IPS DF 4.7 (cell line): ENCODE results near the gene ATRNL1.

Experiments
- DNase-seq: peaks from one replicate; pipeline ENCODE4 v3.0.0-alpha.2; 2013; ENCODE audit warnings: low spot score; ENCODE audit errors: extremely low read depth

ATRNL1 gene

DNA sequence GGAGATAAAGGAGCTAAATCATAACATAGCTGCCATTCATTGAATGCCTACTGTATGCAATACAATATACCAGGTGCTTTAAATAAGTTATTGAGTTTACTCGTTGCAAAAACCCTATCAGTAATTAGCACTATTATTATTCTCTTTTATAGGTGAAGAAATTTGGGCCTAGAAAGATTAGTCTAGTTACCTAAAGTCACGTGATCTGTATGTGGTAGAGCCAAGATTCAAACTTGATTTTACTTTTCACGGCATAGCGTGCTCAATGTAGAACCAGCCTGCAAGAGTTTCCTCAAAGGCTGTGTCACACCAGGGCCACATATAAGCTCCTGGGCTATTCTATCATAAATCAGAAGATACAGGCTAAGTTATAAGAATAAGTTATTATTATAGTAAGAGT, 740.0 kb downstream of the ATRNL1 start:
- no peak for DNase-seq

- no peak for DNase-seq
Observed at GRCh38 chr10:115844591-115844990, 751.4 kb downstream of the ATRNL1 start.

DNA sequence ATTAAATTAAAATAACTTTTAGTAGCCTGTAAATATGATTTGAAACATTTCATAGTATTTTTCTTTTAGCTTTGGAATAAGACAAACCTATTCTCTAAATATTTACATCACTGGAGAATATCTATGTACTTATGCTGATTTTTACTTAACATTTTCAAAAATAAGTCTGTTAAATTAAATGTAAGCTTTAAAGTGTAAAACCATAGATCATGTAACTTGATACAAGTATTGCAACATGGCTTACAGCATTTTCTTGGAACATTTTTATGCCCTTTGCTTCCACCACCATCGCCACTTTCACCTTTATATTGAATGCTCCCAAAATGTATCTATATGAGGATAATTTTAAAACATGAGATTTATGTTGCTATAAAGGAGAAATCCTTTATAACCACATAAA, 752.8 kb downstream of the ATRNL1 start:
- DNase-seq = no peak

DNA sequence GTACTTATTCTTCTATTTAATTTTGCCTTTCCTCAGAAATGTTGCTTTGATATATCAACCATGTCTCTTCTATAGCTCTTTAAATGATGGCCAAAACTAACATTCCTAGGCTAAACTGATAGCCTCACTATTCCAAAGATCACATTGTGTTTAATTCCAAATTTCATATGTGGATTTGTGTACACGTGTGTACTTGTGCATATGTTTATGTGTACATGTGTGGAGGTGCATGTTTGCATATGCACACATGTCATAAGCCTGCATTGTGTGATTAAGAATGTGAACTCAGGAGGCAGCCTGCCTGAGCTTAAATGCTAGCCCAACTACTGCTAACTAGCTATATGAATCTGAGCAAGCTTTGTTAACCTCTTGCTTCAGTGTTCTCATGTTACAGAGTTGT, 753.4 kb downstream of the ATRNL1 start:
- no peak for DNase-seq

- no peak for DNase-seq
Observed at GRCh38 chr10:115849197-115849596, 756.0 kb downstream of the ATRNL1 start.

DNA sequence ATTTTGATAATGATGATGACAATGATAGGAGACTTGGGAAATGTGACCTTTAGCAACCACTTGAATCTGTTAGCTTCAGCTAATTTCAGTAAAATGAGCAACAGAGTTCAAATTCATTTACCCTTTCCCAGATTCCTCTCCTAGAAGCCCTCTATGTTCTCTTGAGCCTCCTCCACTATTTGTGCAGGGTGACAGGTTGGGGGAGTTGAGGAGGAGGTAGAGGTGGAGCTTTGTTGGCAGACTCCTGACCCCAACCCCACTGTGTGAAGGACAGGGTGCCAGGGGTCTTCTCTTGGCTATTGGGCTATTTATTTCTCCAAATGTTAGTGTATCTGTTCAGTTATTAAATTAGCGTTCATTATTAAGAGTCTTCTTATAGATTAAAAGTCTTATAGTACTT, 757.5 kb downstream of the ATRNL1 start:
- DNase-seq = no peak

DNA sequence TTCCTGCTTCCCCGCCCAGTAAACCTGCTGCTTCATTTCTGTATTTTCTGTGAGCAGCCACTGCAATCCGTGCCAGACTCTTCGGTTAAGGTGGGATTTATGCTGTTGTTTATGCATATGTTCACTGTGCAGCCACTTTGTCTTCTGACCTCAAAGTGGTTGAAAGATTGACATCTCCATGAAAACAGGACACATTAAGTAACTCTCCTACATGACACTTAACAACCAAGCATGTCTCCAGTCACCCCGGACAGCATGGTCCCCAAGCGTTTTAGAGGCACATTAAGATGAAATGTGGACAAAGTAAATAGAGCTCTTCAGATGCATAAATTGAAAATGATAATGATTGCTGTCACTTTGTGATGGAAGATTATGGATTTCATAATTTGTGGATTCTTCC, 758.5 kb downstream of the ATRNL1 start:
- no peak for DNase-seq

- no peak for DNase-seq
Observed at GRCh38 chr10:115854740-115855435, 761.7 kb downstream of the ATRNL1 start.

DNA sequence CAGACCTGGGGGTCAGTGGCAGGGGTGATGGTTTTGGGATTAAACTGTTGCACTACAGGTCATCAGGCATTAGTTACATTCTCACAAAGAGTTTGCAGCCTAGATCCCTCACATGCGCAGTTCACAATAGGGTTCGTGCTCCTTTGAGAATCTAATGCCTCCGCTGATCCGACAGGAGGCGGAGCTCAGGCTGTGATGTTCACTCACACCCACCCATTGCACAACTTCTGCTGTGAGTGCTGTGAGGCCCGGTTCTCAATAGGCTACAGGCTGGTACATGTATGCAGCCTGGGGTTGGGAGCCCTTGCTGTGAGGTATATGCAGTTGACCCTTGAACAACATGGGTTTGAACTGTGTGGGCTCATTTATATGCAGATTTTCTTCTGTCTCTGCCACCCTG, 763.4 kb downstream of the ATRNL1 start:
- no peak for DNase-seq

- no peak for DNase-seq
Observed at GRCh38 chr10:115857856-115858255, 764.7 kb downstream of the ATRNL1 start.

- DNase-seq = no peak
Observed at GRCh38 chr10:115860182-115861107, 767.3 kb downstream of the ATRNL1 start.

DNA sequence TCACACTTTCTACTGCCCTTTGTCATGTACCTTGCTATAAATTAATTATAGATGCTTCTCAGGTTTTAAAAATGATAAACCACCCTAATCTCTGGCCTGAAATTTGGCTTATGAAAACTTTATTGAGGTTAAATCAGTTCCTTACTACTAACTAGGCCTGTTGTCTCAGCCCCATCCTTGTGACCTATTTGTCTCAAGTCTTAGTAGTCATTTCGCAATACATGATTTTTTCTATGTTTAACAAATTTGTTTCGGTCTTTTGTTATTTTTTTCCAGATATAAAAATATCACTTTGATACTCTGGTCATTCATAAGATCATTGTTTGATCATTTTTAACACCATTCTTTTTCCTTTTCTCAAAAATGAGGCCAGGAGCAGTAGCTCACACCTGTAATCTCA, 768.3 kb downstream of the ATRNL1 start:
- DNase-seq = no peak

GRCh38 chr10:115861864-115862263, 768.7 kb downstream of the ATRNL1 start:
- no peak for DNase-seq

DNA sequence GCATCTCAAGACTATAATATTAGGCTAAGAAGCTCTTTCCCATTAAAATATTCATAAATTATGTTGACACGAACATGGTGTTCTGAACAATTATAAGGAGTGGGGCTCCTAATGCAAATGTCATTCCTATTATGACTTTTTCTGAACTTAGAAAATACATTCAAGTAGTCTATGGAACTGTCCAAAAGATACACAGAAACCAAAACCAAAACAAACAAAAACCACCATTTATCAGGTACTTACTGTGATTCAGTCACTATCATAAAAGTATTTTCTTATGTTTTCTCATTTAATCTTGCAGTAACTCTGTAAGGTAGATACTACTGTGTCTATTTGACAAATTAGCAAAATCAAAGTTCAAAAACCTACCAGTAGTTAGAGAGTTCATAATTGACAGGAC, 773.0 kb downstream of the ATRNL1 start:
- no peak for DNase-seq

- DNase-seq = no peak
Observed at GRCh38 chr10:115866691-115867090, 773.5 kb downstream of the ATRNL1 start.

GRCh38 chr10:115867305-115867704, 774.1 kb downstream of the ATRNL1 start:
- no peak for DNase-seq

DNA sequence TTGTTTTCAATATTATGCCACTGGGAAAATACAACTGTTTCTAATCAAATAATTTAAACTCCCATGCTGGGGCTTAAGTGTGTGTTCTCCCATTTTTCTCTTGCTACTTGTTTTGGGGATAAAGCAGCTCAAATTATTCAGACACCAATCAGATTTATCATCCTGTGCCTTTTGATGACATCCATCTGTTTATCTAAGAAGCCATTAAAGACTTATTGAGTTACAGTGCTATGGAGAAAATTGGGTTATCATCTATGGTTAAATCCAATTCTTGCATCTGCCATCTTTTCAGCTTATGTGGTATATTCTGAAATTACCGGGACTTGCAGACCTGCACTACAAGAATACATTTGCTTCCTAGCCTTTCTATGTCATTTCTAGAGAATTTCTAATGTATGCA, 778.7 kb downstream of the ATRNL1 start:
- DNase-seq = no peak

DNA sequence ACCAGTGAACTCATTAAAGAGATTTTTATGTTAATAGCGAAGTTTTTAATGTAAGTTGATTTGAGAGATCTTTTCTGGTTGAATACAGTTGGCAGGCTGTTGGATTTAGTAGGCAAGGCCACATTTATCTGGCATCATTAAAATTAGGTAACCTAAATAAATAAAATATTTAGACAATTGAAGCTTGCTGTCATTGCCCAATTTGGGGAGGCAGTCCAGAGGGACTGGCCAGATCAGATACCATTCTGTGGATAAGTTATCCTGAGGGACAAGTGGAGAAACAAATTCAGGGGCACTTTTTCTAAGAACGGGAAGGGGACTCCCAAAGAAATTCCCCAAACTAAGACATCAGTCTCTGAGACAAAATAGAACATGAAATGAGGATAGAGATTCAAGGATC, 782.0 kb downstream of the ATRNL1 start:
- no peak for DNase-seq

- no peak for DNase-seq
Observed at GRCh38 chr10:115879372-115880089, 786.4 kb downstream of the ATRNL1 start.

DNA sequence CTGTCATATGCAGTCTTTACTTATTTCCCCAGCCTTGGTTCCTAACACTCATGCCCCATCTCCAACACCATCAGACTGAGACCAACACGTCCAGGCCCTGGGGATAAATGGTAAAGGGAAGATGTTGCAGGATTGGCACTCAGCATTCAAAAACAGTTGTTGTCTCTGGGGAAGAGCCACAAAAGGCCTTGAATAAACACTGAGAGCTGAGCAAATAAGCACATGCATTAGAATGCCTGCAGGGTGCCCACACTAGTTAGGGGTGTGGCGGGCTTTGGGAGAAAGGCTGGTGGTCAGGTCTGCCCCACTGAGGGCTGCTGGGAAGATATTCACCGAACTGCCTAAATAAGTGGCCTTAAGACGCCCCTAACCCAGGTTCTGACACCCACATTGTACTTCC, 788.9 kb downstream of the ATRNL1 start:
- DNase-seq = no peak

- no peak for DNase-seq
Observed at GRCh38 chr10:115883372-115883771, 790.2 kb downstream of the ATRNL1 start.

DNA sequence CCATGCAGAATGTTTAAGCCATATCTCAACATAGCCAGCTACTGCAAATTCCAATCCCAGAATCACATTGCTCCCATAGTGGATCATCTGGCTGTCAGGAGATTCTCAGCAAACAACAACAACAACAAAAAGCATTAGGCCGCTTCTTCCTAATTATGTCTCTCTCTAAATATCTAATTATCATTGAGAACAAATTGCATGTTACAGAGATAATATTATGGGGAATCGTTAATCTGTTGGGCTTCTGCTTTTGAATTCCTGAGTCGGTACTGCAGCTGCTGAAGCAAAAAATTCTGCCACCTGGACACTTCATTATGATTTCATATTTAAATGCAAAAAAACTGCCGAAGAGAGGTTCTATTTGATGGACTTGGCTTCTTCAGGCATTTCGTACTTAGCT, 791.2 kb downstream of the ATRNL1 start:
- DNase-seq = no peak
